MM.1S (cell line): Measurements from ENCODE around the gene UBLCP1.

Source experiments
- EZH2 ChIP-seq: fragments of 300-600 bp; sonication (generic); optimal IDR thresholded peaks from 2 replicates; pipeline ENCODE3; 2017; ENCODE audit warnings: low read depth, mild to moderate bottlenecking, antibody characterized with exemption, low read length, mixed read lengths
- TF ChIP-seq, protein P1 (sequence below): fragments of 300-600 bp; sonication (generic); IDR thresholded peaks from 2 replicates; pipeline ENCODE4 v1.5.1; 2016; ENCODE audit warnings: antibody characterized with exemption, low read length, mixed read lengths

DNA sequence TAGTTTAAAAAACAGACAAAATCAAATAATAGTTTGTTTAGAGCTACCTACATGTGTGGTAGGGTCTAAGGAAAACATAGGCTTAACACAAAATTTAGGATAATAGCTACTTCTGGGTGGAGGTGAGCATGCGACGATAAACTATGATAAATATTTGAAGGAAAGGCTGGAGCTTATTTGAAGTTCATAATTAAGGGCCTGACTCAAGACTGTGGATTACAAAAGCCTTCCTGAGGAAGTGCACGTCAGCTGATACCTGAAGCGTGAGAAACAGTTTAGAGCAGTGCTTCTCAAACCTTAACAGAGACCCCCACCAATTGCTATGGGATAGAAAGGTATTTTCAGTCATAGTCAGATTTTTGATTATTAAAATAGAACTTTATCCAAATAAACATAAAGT is 20.4 kb upstream of the UBLCP1 start:
- TF ChIP-seq, protein P1, sequence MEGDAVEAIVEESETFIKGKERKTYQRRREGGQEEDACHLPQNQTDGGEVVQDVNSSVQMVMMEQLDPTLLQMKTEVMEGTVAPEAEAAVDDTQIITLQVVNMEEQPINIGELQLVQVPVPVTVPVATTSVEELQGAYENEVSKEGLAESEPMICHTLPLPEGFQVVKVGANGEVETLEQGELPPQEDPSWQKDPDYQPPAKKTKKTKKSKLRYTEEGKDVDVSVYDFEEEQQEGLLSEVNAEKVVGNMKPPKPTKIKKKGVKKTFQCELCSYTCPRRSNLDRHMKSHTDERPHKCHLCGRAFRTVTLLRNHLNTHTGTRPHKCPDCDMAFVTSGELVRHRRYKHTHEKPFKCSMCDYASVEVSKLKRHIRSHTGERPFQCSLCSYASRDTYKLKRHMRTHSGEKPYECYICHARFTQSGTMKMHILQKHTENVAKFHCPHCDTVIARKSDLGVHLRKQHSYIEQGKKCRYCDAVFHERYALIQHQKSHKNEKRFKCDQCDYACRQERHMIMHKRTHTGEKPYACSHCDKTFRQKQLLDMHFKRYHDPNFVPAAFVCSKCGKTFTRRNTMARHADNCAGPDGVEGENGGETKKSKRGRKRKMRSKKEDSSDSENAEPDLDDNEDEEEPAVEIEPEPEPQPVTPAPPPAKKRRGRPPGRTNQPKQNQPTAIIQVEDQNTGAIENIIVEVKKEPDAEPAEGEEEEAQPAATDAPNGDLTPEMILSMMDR: no peak
- TF ChIP-seq EZH2: no peak
